Panc1 (cell line): Measurements from ENCODE around the gene MUL1.

Experiments used
- CTCF ChIP-seq: fragments of 450-650 bp; IDR thresholded peaks from 2 replicates; pipeline ENCODE4 v1.5.1; 2017; ENCODE audit warnings: mild to moderate bottlenecking
- SIN3A ChIP-seq: IDR thresholded peaks from 2 replicates; pipeline ENCODE4 v1.6.1; 2012; ENCODE audit warnings: low read depth, mild to moderate bottlenecking, low read length, moderate library complexity, borderline replicate concordance; ENCODE audit not compliant: insufficient read depth

- TF ChIP-seq CTCF (no peak), SIN3A (no peak)
Observed at GRCh38 chr1:20555025-20555757, 47.2 kb upstream of the MUL1 start.
